HL-60 (cell line): Measurements from ENCODE around the gene HUS1B.
"Not testable (repeated sequence)": the region's sequence is repeated elsewhere in the genome, so short reads cannot be mapped to it uniquely, and the experiment has no call there.

Experiments used
- DNase-seq, 2 experiments: peaks; one replicate each; pipeline ENCODE4 v3.0.0-alpha.2; 2010 to 2020; ENCODE audit warnings: low read depth in 1 of 2, low spot score in 1 of 2
- H3K27ac ChIP-seq: fragments of 250-450 bp; sonication (Bioruptor Pico); replicated peaks from 2 replicates; pipeline ENCODE4 v1.5.1; 2020; ENCODE audit warnings: mild to moderate bottlenecking, moderate library complexity
- H3K27me3 ChIP-seq: fragments of 250-450 bp; sonication (Bioruptor Pico); 2 replicates; pipeline ENCODE4 v1.5.1; 2021; ENCODE audit warnings: mild to moderate bottlenecking, moderate library complexity; ENCODE audit not compliant: insufficient read depth, poor library complexity, severe bottlenecking
- H3K4me3 ChIP-seq: replicated peaks from 2 replicates; pipeline ENCODE4 v1.5.1; 2011; ENCODE audit warnings: mild to moderate bottlenecking, control low read depth, low read length; ENCODE audit not compliant: insufficient read depth
- CTCF ChIP-seq: IDR thresholded peaks from one replicate; pipeline ENCODE4 v1.5.1; 2011; ENCODE audit warnings: low read length, control low read depth, inconsistent platforms; ENCODE audit not compliant: insufficient read depth
- GABPA ChIP-seq: IDR thresholded peaks from 2 replicates; pipeline ENCODE4 v1.6.1; 2012; ENCODE audit warnings: low read depth
- POLR2AphosphoS5 ChIP-seq: IDR thresholded peaks from 2 replicates; pipeline ENCODE4 v1.6.1; 2012; ENCODE audit warnings: low read depth
- REST ChIP-seq: IDR thresholded peaks from 2 replicates; pipeline ENCODE4 v1.6.1; 2012; ENCODE audit warnings: low read depth; ENCODE audit not compliant: insufficient replicate concordance
- SPI1 ChIP-seq: IDR thresholded peaks from 2 replicates; pipeline ENCODE4 v1.6.1; 2012; ENCODE audit warnings: low read depth, mild to moderate bottlenecking, borderline replicate concordance

The HUS1B gene

GRCh38 chr6:663788-664187 lies 6.9 kb upstream of the HUS1B start:
- not testable (repeated sequence) for H3K27me3 ChIP-seq, DNase-seq, H3K4me3 ChIP-seq, H3K27ac ChIP-seq
- TF ChIP-seq SPI1: peak; percentile 71

- no peak overlapping the region for H3K4me3 ChIP-seq
- TF ChIP-seq POLR2AphosphoS5 (no peak), SPI1 (no peak), REST (no peak), CTCF (no peak), GABPA (no peak)
- H3K27ac ChIP-seq: no peak overlapping the region
- DNase-seq: no peak
- no peaks in the 10 kb centered on the region for H3K27me3 ChIP-seq
These were observed 3.0 kb upstream of the HUS1B start for GRCh38 chr6:659716-660581.

GRCh38 chr6:658244-658643 lies 1.3 kb upstream of the HUS1B start:
- Histone ChIP-seq H3K4me3 (no peak overlapping the region), H3K27me3 (no peaks in the 10 kb centered on the region), H3K27ac (no peak overlapping the region)
- TF ChIP-seq POLR2AphosphoS5 (no peak), REST (no peak), GABPA (no peak), CTCF (no peak), SPI1 (no peak)
- DNase-seq: no peak

- Histone ChIP-seq H3K27ac (no peak overlapping the region), H3K27me3 (no peaks in the 10 kb centered on the region), H3K4me3 (no peak overlapping the region)
- no peak for TF ChIP-seq POLR2AphosphoS5
- no peak for TF ChIP-seq REST
- no peak for TF ChIP-seq GABPA
- no peak for TF ChIP-seq CTCF
- TF ChIP-seq SPI1: no peak
- DNase-seq: no peak
These were observed 843 bp upstream of the HUS1B start for GRCh38 chr6:657743-658142.
